Keratinocyte (primary cell): Measurements from ENCODE around the gene HLTF.

ENCODE experiments used
- CTCF ChIP-seq, 3 experiments: IDR thresholded peaks in 1 of 3; conservative IDR thresholded peaks in 1 of 3; optimal IDR thresholded peaks in 1 of 3; 2 replicates in 2 of 3; 3 replicates in 1 of 3; pipeline versions ENCODE3 to v1.5.1; 2011; ENCODE audit warnings: low read length in 3 of 3, mild to moderate bottlenecking in 3 of 3, moderate library complexity in 2 of 3, control low read depth in 1 of 3, inconsistent platforms in 1 of 3; ENCODE audit not compliant: insufficient read depth in 2 of 3; ENCODE audit errors: extremely low read depth in 1 of 3
- EZH2 ChIP-seq: IDR thresholded peaks from one replicate; pipeline ENCODE4 v1.6.1; 2012; ENCODE audit warnings: inconsistent platforms, mild to moderate bottlenecking, low read length, moderate library complexity

GRCh38 chr3:149020196-149020838 is 66.0 kb downstream of the HLTF start:
- TF ChIP-seq EZH2: no peak
- no peak for TF ChIP-seq CTCF (optimal IDR thresholded peaks at IDR 0.05 in 1 of 3, IDR thresholded peaks at IDR 0.05 in 1 of 3, conservative IDR thresholded peaks at IDR 0.05 in 1 of 3; ENCODE audit: extremely low read depth in 1 of 3, insufficient read depth in 2 of 3, low read length in 3 of 3)
